ENCODE data around the gene MAN1A1. TPM values are rescaled to one million over a fixed set of nuclear protein-coding genes. Genes with fewer than 3 reads are reported as not detected.

Gene MAN1A1
- total RNA-seq, 3 donors from 2014 or later, result 45.1 to 74.2 (median 66.4) TPM

GRCh38 chr6:119280668-119281067 is 68.9 kb downstream of the MAN1A1 start:
- intact Hi-C loops (cut with DNase I, micrococcal nuclease), result no loop called here
- TF ChIP-seq CTCF (IDR thresholded peaks at IDR 0.05), result no peak
- ATAC-seq, result no peak

GRCh38 chr6:119280080-119280479 is 69.5 kb downstream of the MAN1A1 start:
- Histone ChIP-seq H3K36me3 (ENCODE audit: low read depth) (no peaks in the 10 kb centered on the region), H3K4me3 (no peak overlapping the region), H3K4me1 (ENCODE audit: low read depth) (peaks cover 8% of the 10 kb centered on the region), H3K9me3 (no peaks in the 10 kb centered on the region)
- no peak for ATAC-seq
- TF ChIP-seq CTCF (IDR thresholded peaks at IDR 0.05), result no peak
- intact Hi-C loops (cut with DNase I, micrococcal nuclease), result no loop called here
- DNase-seq, result no peak

More at GRCh38 chr6:119280668-119281067, 68.9 kb downstream of the MAN1A1 start:
- no peak for DNase-seq
- Histone ChIP-seq H3K4me3 (no peak overlapping the region), H3K9me3 (no peaks in the 10 kb centered on the region), H3K36me3 (ENCODE audit: low read depth) (no peaks in the 10 kb centered on the region), H3K4me1 (ENCODE audit: low read depth) (peaks cover 6% of the 10 kb centered on the region)

DNA sequence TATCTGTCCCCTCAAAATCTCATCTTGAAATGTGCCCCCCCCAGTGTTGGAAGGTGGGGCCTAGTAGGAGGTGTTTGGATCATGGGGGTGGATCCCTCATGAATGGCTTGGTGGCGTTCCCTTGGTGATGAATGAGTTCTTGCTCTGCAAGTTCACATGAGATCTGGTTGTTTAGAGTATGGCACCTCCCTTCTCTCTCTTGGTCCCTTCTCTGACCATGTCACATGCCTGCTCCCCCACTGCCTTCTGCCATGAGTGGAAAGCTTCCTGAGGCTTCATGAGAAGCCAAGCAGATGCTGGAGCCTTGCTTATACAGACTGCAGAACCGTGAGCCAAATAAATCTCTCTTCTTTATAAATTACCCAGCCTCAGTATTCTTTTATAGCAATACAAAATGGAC is 70.9 kb downstream of the MAN1A1 start:
- Histone ChIP-seq H3K9me3 (no peaks in the 10 kb centered on the region), H3K36me3 (ENCODE audit: low read depth) (no peaks in the 10 kb centered on the region), H3K4me1 (ENCODE audit: low read depth) (peaks cover 8% of the 10 kb centered on the region), H3K4me3 (no peak overlapping the region)
- DNase-seq (no peak), ATAC-seq (no peak)
- no peak for TF ChIP-seq CTCF (IDR thresholded peaks at IDR 0.05)
- intact Hi-C loops (cut with DNase I, micrococcal nuclease), result no loop called here

- H3K36me3 ChIP-seq (ENCODE audit: low read depth), result no peaks in the 10 kb centered on the region
- no peak for ATAC-seq
- H3K4me1 ChIP-seq (ENCODE audit: low read depth), result peaks cover 8% of the 10 kb centered on the region
- intact Hi-C loops (cut with DNase I, micrococcal nuclease), result no loop called here
- H3K4me3 ChIP-seq, result no peak overlapping the region
- no peak for TF ChIP-seq CTCF (IDR thresholded peaks at IDR 0.05)
- no peaks in the 10 kb centered on the region for H3K9me3 ChIP-seq
- no peak for DNase-seq
Observed at GRCh38 chr6:119277052-119277451, 72.5 kb downstream of the MAN1A1 start.

- intact Hi-C loops (cut with DNase I, micrococcal nuclease), result no loop called here
- peaks cover 8% of the 10 kb centered on the region for H3K4me1 ChIP-seq (ENCODE audit: low read depth)
- no peak for DNase-seq
- TF ChIP-seq CTCF (IDR thresholded peaks at IDR 0.05), result no peak
- H3K9me3 ChIP-seq, result no peaks in the 10 kb centered on the region
- H3K4me3 ChIP-seq, result no peak overlapping the region
- no peaks in the 10 kb centered on the region for H3K36me3 ChIP-seq (ENCODE audit: low read depth)
- no peak for ATAC-seq
Observed at GRCh38 chr6:119276211-119276610, 73.3 kb downstream of the MAN1A1 start.

DNA sequence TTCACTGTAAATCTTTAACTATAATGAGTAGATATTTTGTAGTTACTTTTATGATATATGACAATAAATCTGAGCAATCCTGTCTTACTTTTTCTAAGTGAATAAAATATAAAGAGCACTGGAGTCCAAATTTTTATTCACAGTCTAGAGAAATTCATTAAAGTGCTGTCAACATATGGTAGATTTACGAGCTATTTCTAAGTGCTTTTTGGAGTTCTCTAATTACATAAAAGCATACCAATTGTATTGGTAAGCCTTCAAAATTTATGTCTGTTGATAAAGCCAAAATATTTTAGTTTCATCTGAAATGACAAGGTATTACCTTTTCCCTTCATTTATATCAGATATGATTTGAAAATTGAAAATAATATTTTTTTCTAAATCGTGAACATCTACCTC is 75.4 kb downstream of the MAN1A1 start:
- ATAC-seq (no peak), DNase-seq (no peak)
- no peak overlapping the region for H3K4me3 ChIP-seq
- peaks cover 6% of the 10 kb centered on the region for H3K9me3 ChIP-seq
- H3K36me3 ChIP-seq (ENCODE audit: low read depth), result no peaks in the 10 kb centered on the region
- H3K4me1 ChIP-seq (ENCODE audit: low read depth), result peaks cover 8% of the 10 kb centered on the region
- TF ChIP-seq CTCF (IDR thresholded peaks at IDR 0.05), result no peak
- intact Hi-C loops (cut with DNase I, micrococcal nuclease), result no loop called here

Measured in mucosa of descending colon (tissue), 3 donors.